ENCODE measurements around the gene PRDM10. TPM values are rescaled to one million over a fixed set of nuclear protein-coding genes. Genes with fewer than 3 reads are reported as not detected.

The PRDM10 gene
- total and polyA plus RNA-seq, 8 donors: 2.3 to 5.3 (median 3.2) TPM

GRCh38 chr11:130008326-130008725 lies 5.7 kb upstream of the PRDM10 start:
- Histone ChIP-seq H3K27me3 (no peaks in the 10 kb centered on the region), H3K27ac (no peak overlapping the region), H3K4me3 (no peak overlapping the region), H3K9me3 (no peaks in the 10 kb centered on the region), H3K4me1 (no peaks in the 10 kb centered on the region), H3K36me3 (no peaks in the 10 kb centered on the region)
- ATAC-seq (no peak), FAIRE-seq (no peak), DNase-seq (no peak)
- intact Hi-C loops (cut with DNase I): loop anchor here in 1 of 3 donors (5.0 kb wide), 1 partner anchor 39 kb away; no protein-coding TSS in a partner anchor
- no peak for TF ChIP-seq CTCF (IDR thresholded peaks at IDR 0.05)

- H3K9me3 ChIP-seq: no peaks in the 10 kb centered on the region
- 76% methylated on average over 3 of the region's 3 CpGs for WGBS, 2 donors
- H3K27me3 ChIP-seq: no peaks in the 10 kb centered on the region
- no peak for TF ChIP-seq CTCF (IDR thresholded peaks at IDR 0.05)
- ATAC-seq (no peak), DNase-seq (no peak), FAIRE-seq (no peak)
- no peaks in the 10 kb centered on the region for H3K36me3 ChIP-seq
- no peak overlapping the region for H3K27ac ChIP-seq
- no peak overlapping the region for H3K4me3 ChIP-seq
- intact Hi-C loops (cut with DNase I): loop anchor here in 1 of 3 donors (5.0 kb wide), 1 partner anchor 40 kb away; no protein-coding TSS in a partner anchor
- H3K4me1 ChIP-seq: no peaks in the 10 kb centered on the region
Observed at GRCh38 chr11:130006929-130007328, 4.3 kb upstream of the PRDM10 start.

- Histone ChIP-seq H3K27ac (peak overlapping the region; percentile 98 to 100 (median 100)), H3K9me3 (no peaks in the 10 kb centered on the region), H3K27me3 (no peaks in the 10 kb centered on the region), H3K4me1 (peaks cover 0 to 14% (median 0%) of the 10 kb centered on the region in 3 donors), H3K36me3 (no peaks in the 10 kb centered on the region), H3K4me3 (peak overlapping the region; percentile 35 to 75 (median 68))
- intact Hi-C loops (cut with DNase I): no loop called here
- ATAC-seq (peak in 3 of 4 donors; percentile 44 to 59 (median 48)), FAIRE-seq (no peak), DNase-seq (peak in 5 of 6 donors; percentile 65 to 79 (median 74))
- 0 to 1% methylated on average over 8 of the region's 8 CpGs for WGBS, 2 donors
- no peak for TF ChIP-seq CTCF (IDR thresholded peaks at IDR 0.05)
Observed at GRCh38 chr11:130003717-130004001, 1.0 kb upstream of the PRDM10 start.

- no peak for TF ChIP-seq CTCF (IDR thresholded peaks at IDR 0.05)
- Histone ChIP-seq H3K9me3 (no peaks in the 10 kb centered on the region), H3K27ac (peak overlapping the region; percentile 98 to 100 (median 100)), H3K36me3 (no peaks in the 10 kb centered on the region), H3K4me3 (peak overlapping the region; percentile 35 to 75 (median 68)), H3K4me1 (peaks cover 0 to 14% (median 0%) of the 10 kb centered on the region in 3 donors), H3K27me3 (no peaks in the 10 kb centered on the region)
- WGBS, 2 donors: 0% methylated on average over 55 to 65 of the region's 65 CpGs
- peak; percentile 72 for FAIRE-seq
- peak; percentile 93 to 96 (median 94) for DNase-seq
- ATAC-seq: peak; percentile 85 to 93 (median 86)
- intact Hi-C loops (cut with DNase I): no loop called here
Observed at GRCh38 chr11:130002846-130003716, 446 bp upstream of the PRDM10 start.
